Suppressor macrophage (primary cell): Measurements from ENCODE around the gene NTSR1.

Experiments used
- DNase-seq, 4 experiments: peaks; one replicate each; pipeline ENCODE4 v3.0.0-alpha.2; 2020 to 2022

NTSR1 gene

GRCh38 chr20:62694106-62694505 lies 14.5 kb upstream of the NTSR1 start:
- DNase-seq = no peak

DNA sequence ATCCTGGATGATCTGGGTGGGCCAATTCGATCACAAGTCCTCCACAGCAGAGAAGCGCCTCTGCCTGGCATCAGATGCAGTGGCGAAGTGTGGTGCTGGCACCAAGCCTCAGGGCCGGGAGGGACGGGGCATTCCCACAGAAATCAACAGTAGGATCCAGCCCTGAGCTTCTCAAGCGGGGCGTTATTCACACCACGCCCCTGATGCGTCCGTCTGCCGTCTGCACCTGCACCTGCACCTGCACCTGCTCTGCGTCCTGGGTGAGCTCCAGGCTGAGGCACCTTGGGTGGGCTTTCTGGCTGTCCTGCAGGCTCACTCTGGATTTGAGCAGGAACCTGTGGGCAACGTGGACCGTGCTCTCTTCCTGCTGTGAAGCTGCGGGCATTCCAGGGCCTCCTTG lies 13.8 kb upstream of the NTSR1 start:
- DNase-seq = no peak

GRCh38 chr20:62695448-62696414 lies 12.9 kb upstream of the NTSR1 start:
- peak in 3 of 4 experiments; percentile 37 to 45 (median 44) for DNase-seq

GRCh38 chr20:62696434-62696957 lies 12.1 kb upstream of the NTSR1 start:
- no peak for DNase-seq

GRCh38 chr20:62696989-62697388 lies 11.6 kb upstream of the NTSR1 start:
- peak; percentile 68 to 83 (median 78) for DNase-seq

DNA sequence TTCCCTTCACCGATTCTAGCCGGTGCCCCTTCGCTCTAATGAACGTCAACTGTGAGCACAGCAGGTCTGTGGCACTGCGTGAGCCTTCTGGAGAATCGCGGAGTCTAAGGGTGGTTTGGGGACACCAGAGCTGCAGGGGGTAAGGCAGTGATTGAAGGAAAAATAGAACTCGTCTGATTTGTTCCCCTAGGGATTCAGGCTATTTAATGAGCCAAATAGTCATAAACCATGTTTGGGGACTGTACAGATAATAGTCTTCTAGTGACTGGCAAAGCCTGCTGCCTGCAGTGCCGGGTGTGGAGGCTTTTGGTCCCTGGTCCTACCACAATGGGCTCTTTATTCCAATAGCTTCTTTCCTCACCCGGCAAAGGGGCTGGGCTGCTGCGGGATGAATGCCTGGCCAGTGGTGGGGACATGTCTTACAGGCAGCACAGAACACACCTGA lies 11.1 kb upstream of the NTSR1 start:
- no peak for DNase-seq

DNA sequence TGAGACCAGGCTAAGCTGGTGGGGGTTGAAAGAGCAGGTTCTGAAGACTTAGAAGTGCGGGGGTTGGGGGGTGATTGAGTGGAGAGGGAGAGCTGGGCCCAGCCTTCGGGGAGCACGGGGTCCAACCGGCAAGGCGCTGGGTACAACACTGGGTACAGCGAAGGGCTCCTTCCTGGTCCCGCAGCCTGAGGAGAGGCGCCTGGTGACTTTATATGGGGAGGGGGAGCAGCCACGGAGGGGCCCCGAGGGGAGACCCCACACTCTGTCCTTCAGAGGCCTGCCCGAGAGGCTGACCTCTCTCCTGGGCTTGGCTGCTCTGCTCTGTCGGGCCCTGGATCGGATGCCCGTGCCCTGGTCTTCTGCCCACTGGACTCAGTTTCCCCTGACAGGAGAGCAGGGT lies 10.4 kb upstream of the NTSR1 start:
- DNase-seq = no peak

GRCh38 chr20:62699296-62699695 lies 9.3 kb upstream of the NTSR1 start:
- no peak for DNase-seq

DNA sequence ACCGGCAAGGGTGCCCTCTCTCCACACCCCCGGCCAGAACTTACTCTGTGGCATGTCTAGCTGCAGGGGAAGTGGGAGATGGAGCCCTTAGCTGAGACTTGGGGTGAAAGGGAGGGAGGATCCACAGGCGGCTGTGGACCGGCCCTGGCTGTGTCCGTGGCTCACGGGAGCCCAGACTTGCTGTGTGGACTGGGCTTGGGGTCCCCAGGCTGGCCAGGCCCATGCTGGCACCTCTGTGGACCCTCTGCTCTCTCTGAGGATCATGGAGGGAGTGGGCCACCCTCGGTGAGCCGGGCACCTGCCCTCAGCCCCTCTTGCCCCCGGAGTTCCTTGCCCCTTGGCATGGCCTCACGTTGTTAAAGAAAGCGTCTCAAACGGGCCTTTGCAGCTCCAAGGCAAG lies 8.9 kb upstream of the NTSR1 start:
- no peak for DNase-seq

DNA sequence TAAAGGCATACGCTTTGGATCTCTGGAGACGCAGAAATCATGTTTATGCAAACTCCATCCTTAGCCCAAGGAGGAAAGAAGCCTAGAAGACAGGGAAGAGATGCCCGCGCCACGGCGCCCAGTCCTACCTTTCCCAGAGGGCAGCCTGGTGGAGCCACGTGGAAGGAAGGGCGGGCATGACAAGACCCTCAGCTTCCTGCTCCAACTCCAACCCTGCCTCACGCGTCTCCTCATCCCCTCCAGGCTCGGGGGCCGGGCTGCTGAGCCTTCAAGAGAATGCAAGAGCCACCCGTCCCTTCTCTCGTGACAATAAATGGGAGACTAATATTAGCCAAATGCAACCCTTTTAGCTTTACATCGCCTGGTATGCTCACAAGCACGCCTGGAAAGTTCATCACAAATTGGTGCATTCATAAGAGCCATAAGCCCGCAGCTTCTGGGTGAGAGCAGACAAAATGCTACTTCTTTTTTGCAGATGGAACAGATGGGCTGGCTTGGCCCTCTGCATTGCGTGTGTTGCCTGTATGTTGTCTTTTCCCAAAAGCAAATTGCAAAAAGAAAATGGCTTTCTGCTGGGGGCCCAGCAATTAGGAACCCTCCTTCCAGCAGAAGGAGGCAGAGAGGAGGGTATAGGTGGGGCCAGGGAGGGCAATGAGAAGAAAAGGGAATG lies 8.2 kb upstream of the NTSR1 start:
- DNase-seq = no peak

DNA sequence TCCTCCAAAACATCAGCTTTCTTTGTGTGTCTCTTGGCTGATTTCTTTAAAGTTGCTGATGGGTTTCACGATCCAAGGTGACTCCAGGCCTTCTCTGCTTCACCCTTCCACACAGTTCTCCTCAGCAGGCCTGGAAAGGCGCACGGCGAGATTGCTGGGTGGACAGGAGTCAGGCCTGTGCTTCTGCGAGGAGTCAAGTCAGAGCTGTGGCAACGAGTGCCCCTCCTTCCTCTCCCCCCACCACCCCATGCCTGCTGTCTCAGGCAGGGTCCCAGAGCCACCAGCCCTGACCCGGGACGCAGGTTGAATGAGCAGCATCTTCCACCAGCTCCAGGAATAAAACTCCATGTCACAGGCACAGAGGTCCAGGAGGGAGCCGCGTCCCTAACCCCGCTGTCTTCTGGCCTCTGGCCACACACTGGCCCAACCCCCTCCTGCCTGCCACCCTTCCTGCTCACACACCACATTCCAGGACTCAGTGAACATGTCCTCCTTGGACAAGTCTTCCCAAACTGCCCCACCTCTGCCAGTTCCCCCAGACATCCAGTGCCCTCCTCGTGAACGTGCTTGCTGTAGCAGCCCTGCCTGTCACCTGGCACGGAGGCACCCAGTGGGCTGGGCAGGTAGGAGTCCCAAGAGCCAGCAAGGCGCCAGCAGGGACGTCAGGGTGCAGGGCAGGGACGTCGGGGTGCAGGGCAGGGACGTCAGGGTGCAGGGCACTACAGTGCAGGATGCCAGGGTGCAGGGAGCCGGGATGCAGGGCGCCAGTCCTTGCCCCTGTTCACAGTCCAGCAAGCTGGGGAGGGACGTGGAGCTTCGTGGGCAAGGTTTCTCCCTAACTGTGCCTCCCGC lies 7.2 kb upstream of the NTSR1 start:
- no peak for DNase-seq

DNA sequence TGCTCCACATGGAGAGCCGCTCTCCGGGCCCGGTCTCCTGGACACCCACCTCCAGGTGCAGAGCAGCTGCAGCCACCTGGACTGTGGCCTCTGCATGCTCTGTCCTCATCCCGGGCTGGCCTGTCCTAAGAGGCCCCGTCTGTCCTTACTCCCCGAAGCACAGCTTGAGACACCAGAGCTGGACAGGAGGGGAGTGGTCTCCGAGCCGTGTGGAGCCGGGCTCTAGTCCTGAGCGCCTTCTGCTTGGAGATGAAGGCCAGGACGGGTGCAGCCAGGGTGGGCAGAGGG lies 6.7 kb upstream of the NTSR1 start:
- no peak for DNase-seq

GRCh38 chr20:62702895-62703852 lies 5.5 kb upstream of the NTSR1 start:
- DNase-seq = peak; percentile 37 to 69 (median 44)

DNA sequence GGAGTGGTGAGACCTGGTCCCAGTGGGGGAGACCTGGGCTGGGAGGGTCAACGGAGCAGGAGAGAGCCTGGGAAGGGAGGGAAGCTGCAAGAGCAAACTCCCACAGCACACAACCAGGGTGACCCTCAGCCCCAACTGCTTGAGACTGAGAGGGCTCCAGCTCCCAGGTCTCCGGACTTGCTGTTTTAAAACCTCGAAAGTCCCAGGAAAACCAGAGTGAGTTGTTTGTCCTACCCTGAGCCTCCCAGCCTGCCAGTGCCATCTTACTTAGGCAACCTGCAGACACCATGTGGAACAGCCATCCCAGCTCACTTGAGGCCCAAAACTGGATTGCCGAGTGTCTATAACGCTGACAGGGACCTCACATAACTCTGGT lies 4.8 kb upstream of the NTSR1 start:
- DNase-seq = no peak

- DNase-seq = peak; percentile 67 to 73 (median 70)
These were observed 4.2 kb upstream of the NTSR1 start for GRCh38 chr20:62704341-62704948.

GRCh38 chr20:62705627-62706026 lies 3.0 kb upstream of the NTSR1 start:
- no peak for DNase-seq

GRCh38 chr20:62706344-62706743 lies 2.3 kb upstream of the NTSR1 start:
- DNase-seq = no peak

DNA sequence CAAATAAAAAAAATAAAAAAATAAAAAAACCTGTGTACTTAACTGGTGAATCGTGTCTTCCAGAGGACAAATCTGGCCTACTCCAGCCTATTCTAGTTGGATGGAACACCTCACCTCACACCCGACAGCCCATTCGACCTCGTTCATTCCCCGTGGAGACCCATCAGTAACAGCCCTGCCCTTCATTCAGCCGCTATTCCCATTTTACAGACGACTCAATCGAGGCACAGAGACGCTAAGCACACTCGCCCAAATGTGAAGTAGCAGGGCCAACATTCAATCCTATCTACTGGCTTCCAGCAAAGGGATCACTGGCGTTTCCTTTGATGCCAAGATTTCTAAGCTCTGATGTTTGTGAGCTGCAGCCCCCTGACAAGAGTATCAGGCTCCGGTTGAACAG lies 1.8 kb upstream of the NTSR1 start:
- DNase-seq = no peak

DNA sequence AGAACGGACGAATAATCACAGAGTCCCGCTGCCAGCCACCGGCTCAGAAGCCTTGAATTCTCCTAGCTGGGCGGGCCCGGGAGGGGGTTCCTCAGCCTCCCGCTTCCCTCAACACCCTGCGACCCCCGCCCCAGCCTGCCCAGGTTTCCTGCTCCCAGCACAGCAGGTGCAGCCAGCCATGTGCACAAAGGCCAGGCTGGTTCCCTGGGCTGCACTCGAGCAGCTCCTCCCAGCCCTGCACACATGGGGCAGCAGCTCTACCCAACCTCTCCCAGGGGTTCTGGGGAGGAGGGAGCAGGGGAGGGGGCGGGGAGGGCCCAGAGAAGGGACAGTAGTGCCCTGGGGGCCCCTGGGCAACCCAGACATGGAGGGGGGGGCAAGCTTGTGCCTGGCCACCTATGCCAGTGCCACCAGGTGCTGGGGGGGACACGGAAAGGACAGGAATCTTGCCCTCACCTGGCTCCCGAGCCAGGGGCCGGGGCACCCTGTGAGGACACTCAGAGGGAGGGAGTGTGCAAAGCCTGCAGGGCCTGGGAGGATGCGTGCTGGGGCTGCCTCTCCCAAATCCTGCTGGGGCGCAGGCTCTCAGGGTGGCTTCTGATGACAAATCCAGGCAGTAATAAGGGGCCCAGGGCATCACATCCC lies 1.2 kb upstream of the NTSR1 start:
- DNase-seq = no peak

DNA sequence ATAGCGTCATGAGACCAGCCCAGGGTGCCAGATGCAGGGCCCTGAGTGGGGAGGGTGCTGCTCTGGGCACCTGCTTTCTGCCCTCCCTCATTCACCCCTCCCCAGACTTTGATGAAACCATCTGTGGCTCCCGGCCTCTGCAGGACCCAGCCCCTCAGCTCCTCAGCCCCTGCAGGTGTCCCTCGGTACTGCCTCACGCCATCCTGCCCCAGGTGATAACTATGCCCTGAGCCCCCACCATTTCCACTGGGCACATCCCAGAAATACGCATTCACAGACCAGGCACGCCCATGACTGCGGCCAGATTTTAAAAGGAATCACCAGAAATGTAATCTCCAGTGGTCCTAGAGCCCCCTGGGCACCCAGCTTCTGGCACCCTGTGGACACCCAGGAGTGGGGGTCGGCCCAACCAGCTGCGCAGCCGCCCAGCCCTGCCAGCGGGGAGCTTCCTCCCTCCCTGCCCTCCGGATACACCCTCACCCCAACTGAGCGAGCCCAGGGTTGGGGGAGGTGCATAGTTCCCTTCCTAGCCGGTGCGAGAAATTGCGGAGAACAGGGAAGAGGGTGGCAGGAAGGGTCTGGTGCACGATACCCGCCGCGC lies 615 bp upstream of the NTSR1 start:
- peak in 3 of 4 experiments; percentile 29 to 37 (median 29) for DNase-seq
